ENCODE data around the gene PTPN5. TPM values are rescaled to one million over a fixed set of nuclear protein-coding genes. Genes with fewer than 3 reads are reported as not detected.

The PTPN5 gene
- total RNA-seq, 1 experiment from 2014 or later: 1.4 TPM

DNA sequence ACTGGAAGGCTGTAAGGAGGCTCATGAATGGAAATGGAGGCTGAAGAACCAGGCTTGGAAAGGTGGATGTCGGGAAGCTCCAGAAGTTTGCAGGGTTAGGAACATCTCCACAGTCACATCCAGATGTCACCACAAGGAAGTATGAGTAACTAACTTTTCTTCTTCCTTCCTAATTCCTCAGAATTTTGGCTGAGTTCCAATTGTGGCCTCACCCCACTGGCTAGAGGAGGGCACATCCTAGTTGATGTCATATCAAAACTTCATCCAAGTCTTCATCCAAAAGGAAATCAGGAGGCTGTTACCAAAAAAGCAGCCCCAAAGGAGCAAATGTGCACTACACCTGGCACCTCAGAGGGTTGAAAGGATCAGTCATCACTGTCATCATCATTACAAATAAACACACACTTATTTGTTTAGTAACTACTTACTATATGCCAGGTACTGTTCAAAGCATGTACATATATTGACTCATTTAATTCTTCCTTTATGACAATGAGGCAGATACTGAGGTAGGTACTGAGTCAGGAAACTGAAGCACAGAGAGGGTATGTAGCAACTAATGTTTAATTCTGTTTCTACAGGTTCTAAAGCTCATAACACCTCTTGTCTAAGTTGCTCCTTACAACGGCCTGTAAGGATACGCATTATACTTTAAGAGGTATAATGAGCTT is 7.3 kb upstream of the PTPN5 start:
- DNase-seq: no peak

More for the DNA sequence above, 7.3 kb upstream of the PTPN5 start:
- no peaks in the 10 kb centered on the region for H3K4me1 ChIP-seq (ENCODE audit: insufficient read depth, low read length)
- H3K14ac ChIP-seq (ENCODE audit: insufficient read depth, low read length): no peak overlapping the region
- H2BK120ac ChIP-seq (ENCODE audit: low read depth, low read length, poor library complexity, severe bottlenecking): no peak overlapping the region
- no peak overlapping the region for H3K4me3 Mint-ChIP-seq
- H3K4me1 Mint-ChIP-seq: peaks cover 0 to 2% of the 10 kb centered on the region in 2 experiments; a peak in 1 of 4 replicates
- no peak overlapping the region for H2BK15ac ChIP-seq (ENCODE audit: low read depth, low read length)
- H3T11ph ChIP-seq (ENCODE audit: low read length): no peak overlapping the region
- no peak overlapping the region for H4K91ac ChIP-seq (ENCODE audit: insufficient read length, low read depth, low read length)
- no peaks in the 10 kb centered on the region for H3K9me3 ChIP-seq (ENCODE audit: control insufficient read depth, low read depth, low read length)
- H3K18ac ChIP-seq (ENCODE audit: insufficient read length, low read depth, low read length): no peak overlapping the region
- H3K23me2 ChIP-seq (ENCODE audit: insufficient read length, low read depth, low read length, poor library complexity, severe bottlenecking): no peaks in the 10 kb centered on the region
- H2BK5ac ChIP-seq (ENCODE audit: insufficient read length, low read length): no peak overlapping the region
- no peak overlapping the region for H3K23ac ChIP-seq (ENCODE audit: insufficient read length, low read depth, low read length)
- H3K79me2 ChIP-seq (ENCODE audit: insufficient read depth, low read length): no peaks in the 10 kb centered on the region
- H4K20me1 ChIP-seq (ENCODE audit: control insufficient read depth, insufficient read depth, insufficient read length): no peaks in the 10 kb centered on the region
- H2AK5ac ChIP-seq (ENCODE audit: insufficient read length, low read length): no peak overlapping the region
- H3K27ac Mint-ChIP-seq: no peak overlapping the region
- H3K27me3 ChIP-seq (ENCODE audit: insufficient read depth, low read length): no peaks in the 10 kb centered on the region
- no peak overlapping the region for H3K4me2 ChIP-seq (ENCODE audit: insufficient read depth, insufficient read length, low read length)
- no peak overlapping the region for H3K56ac ChIP-seq (ENCODE audit: insufficient read length, low read depth, low read length)
- H3K4ac ChIP-seq (ENCODE audit: low read depth, low read length): no peak overlapping the region
- no peak overlapping the region for H2BK20ac ChIP-seq (ENCODE audit: low read depth, low read length, poor library complexity, severe bottlenecking)
- peaks cover 63% of the 10 kb centered on the region for H3K27me3 Mint-ChIP-seq (ENCODE audit: low read depth)
- no peaks in the 10 kb centered on the region for H3K9me3 Mint-ChIP-seq
- H3K27ac ChIP-seq (ENCODE audit: insufficient read length, low read depth, low read length): no peak overlapping the region
- no peaks in the 10 kb centered on the region for H3K79me1 ChIP-seq (ENCODE audit: insufficient read depth, low read depth, low read length, poor library complexity, severe bottlenecking)
- H4K5ac ChIP-seq (ENCODE audit: insufficient read length, low read depth, low read length): no peak overlapping the region
- TF ChIP-seq CTCF (conservative IDR thresholded peaks at IDR 0.05): no peak
- no peak overlapping the region for H4K8ac ChIP-seq (replicated peaks; ENCODE audit: insufficient read length, low read depth, low read length)
- WGBS (ENCODE audit: extremely low coverage, insufficient read length, low lambda C conversion rate): no CpG with 5 or more reads among the region's 3 CpGs
- no peaks in the 10 kb centered on the region for H3K36me3 Mint-ChIP-seq (ENCODE audit: insufficient read depth in 1 of 3, low read depth in 3 of 3)
- H3K9ac ChIP-seq (ENCODE audit: extremely low read depth, insufficient read length, low read length): no peak overlapping the region
- H2AFZ ChIP-seq (ENCODE audit: low read length): no peak overlapping the region
- no peak overlapping the region for H2BK12ac ChIP-seq (ENCODE audit: insufficient read length, low read depth, low read length)

Measured in H9 (cell line).